ENCODE data around the gene WIPF2.

WIPF2 gene

GRCh38 chr17:40247926-40248495 lies 28.9 kb downstream of the WIPF2 start:
- DNase-seq (ENCODE audit: low spot score in 2 of 2), result no peak
- in situ Hi-C loops (cut with MboI; ENCODE audit: low sequenced_read_pairs), result no loop called here

GRCh38 chr17:40248507-40248906 lies 29.4 kb downstream of the WIPF2 start:
- DNase-seq (ENCODE audit: low spot score in 2 of 2), result no peak
- H3K27me3 ChIP-seq (ENCODE audit: low read depth), result no peaks in the 10 kb centered on the region
- in situ Hi-C loops (cut with MboI; ENCODE audit: low sequenced_read_pairs), result no loop called here
- H3K9me3 ChIP-seq, result no peaks in the 10 kb centered on the region
- H3K4me1 ChIP-seq, result peaks cover 9% of the 10 kb centered on the region; the same call in 1 of the 2 replicates
- H3K4me3 ChIP-seq, result no peak overlapping the region
- no peaks in the 10 kb centered on the region for H3K36me3 ChIP-seq (replicated peaks)

More at GRCh38 chr17:40247926-40248495, 28.9 kb downstream of the WIPF2 start:
- Histone ChIP-seq H3K36me3 (replicated peaks) (no peaks in the 10 kb centered on the region), H3K4me1 (peaks cover 9% of the 10 kb centered on the region; the same call in 1 of the 2 replicates), H3K27me3 (ENCODE audit: low read depth) (no peaks in the 10 kb centered on the region), H3K4me3 (no peak overlapping the region), H3K9me3 (no peaks in the 10 kb centered on the region)

GRCh38 chr17:40251576-40251975 lies 32.5 kb downstream of the WIPF2 start:
- peaks cover 9% of the 10 kb centered on the region; the same call in 1 of the 2 replicates for H3K4me1 ChIP-seq
- DNase-seq (ENCODE audit: low spot score in 2 of 2), result peak in 1 of 2 experiments; percentile 15
- no peaks in the 10 kb centered on the region for H3K9me3 ChIP-seq
- in situ Hi-C loops (cut with MboI; ENCODE audit: low sequenced_read_pairs), result no loop called here
- no peaks in the 10 kb centered on the region for H3K27me3 ChIP-seq (ENCODE audit: low read depth)
- 0 out of 2 replicates have a peak, but pooled peaks cover 1% of the 10 kb centered on the region for H3K36me3 ChIP-seq (replicated peaks)
- no peak overlapping the region for H3K4me3 ChIP-seq

GRCh38 chr17:40253565-40253964 lies 34.5 kb downstream of the WIPF2 start:
- no peak overlapping the region for H3K4me3 ChIP-seq
- no peaks in the 10 kb centered on the region for H3K9me3 ChIP-seq
- peaks cover 9% of the 10 kb centered on the region; the same call in 1 of the 2 replicates for H3K4me1 ChIP-seq
- no peak for DNase-seq (ENCODE audit: low spot score in 2 of 2)
- peaks cover 8% of the 10 kb centered on the region for H3K36me3 ChIP-seq (replicated peaks)
- H3K27me3 ChIP-seq (ENCODE audit: low read depth), result no peaks in the 10 kb centered on the region
- in situ Hi-C loops (cut with MboI; ENCODE audit: low sequenced_read_pairs), result no loop called here

- Histone ChIP-seq H3K36me3 (replicated peaks) (peaks cover 15% of the 10 kb centered on the region), H3K9me3 (no peaks in the 10 kb centered on the region), H3K27me3 (ENCODE audit: low read depth) (no peaks in the 10 kb centered on the region), H3K4me3 (no peak overlapping the region), H3K4me1 (no peaks in the 10 kb centered on the region)
- in situ Hi-C loops (cut with MboI; ENCODE audit: low sequenced_read_pairs), result no loop called here
- DNase-seq (ENCODE audit: low spot score in 2 of 2), result no peak
Measured at GRCh38 chr17:40259505-40259904, 40.4 kb downstream of the WIPF2 start.

- Histone ChIP-seq H3K4me1 (no peaks in the 10 kb centered on the region), H3K4me3 (no peak overlapping the region), H3K36me3 (replicated peaks) (peaks cover 21% of the 10 kb centered on the region), H3K9me3 (no peaks in the 10 kb centered on the region), H3K27me3 (ENCODE audit: low read depth) (no peaks in the 10 kb centered on the region)
- in situ Hi-C loops (cut with MboI; ENCODE audit: low sequenced_read_pairs), result no loop called here
- no peak for DNase-seq (ENCODE audit: low spot score in 2 of 2)
Measured at GRCh38 chr17:40260528-40260927, 41.4 kb downstream of the WIPF2 start.

GRCh38 chr17:40264458-40265185 lies 45.5 kb downstream of the WIPF2 start:
- H3K27me3 ChIP-seq (ENCODE audit: low read depth), result no peaks in the 10 kb centered on the region
- H3K36me3 ChIP-seq (replicated peaks), result peaks cover 11% of the 10 kb centered on the region
- DNase-seq (ENCODE audit: low spot score in 2 of 2), result no peak
- no peaks in the 10 kb centered on the region for H3K4me1 ChIP-seq
- in situ Hi-C loops (cut with MboI; ENCODE audit: low sequenced_read_pairs), result no loop called here
- H3K9me3 ChIP-seq, result no peaks in the 10 kb centered on the region
- no peak overlapping the region for H3K4me3 ChIP-seq

- Histone ChIP-seq H3K4me3 (no peak overlapping the region), H3K36me3 (replicated peaks) (peaks cover 8% of the 10 kb centered on the region), H3K9me3 (no peaks in the 10 kb centered on the region), H3K27me3 (ENCODE audit: low read depth) (no peaks in the 10 kb centered on the region), H3K4me1 (no peaks in the 10 kb centered on the region)
- no peak for DNase-seq (ENCODE audit: low spot score in 2 of 2)
- in situ Hi-C loops (cut with MboI; ENCODE audit: low sequenced_read_pairs), result no loop called here
Measured at GRCh38 chr17:40265337-40265736, 46.2 kb downstream of the WIPF2 start.

- peaks cover 11% of the 10 kb centered on the region for H3K36me3 ChIP-seq (replicated peaks)
Measured at GRCh38 chr17:40266882-40267281, 47.8 kb downstream of the WIPF2 start.

GRCh38 chr17:40268141-40268712 lies 49.1 kb downstream of the WIPF2 start:
- Histone ChIP-seq H3K36me3 (replicated peaks) (peaks cover 11% of the 10 kb centered on the region), H3K4me1 (no peaks in the 10 kb centered on the region), H3K9me3 (no peaks in the 10 kb centered on the region), H3K4me3 (no peak overlapping the region), H3K27me3 (ENCODE audit: low read depth) (no peaks in the 10 kb centered on the region)
- in situ Hi-C loops (cut with MboI; ENCODE audit: low sequenced_read_pairs), result no loop called here
- no peak for DNase-seq (ENCODE audit: low spot score in 2 of 2)

More at GRCh38 chr17:40266882-40267281, 47.8 kb downstream of the WIPF2 start:
- in situ Hi-C loops (cut with MboI; ENCODE audit: low sequenced_read_pairs), result no loop called here
- Histone ChIP-seq H3K27me3 (ENCODE audit: low read depth) (no peaks in the 10 kb centered on the region), H3K4me3 (no peak overlapping the region), H3K9me3 (no peaks in the 10 kb centered on the region), H3K4me1 (no peaks in the 10 kb centered on the region)
- no peak for DNase-seq (ENCODE audit: low spot score in 2 of 2)

GRCh38 chr17:40278414-40278813 lies 59.3 kb downstream of the WIPF2 start:
- H3K36me3 ChIP-seq (replicated peaks), result peaks cover 41% of the 10 kb centered on the region
- DNase-seq (ENCODE audit: low spot score in 2 of 2), result no peak
- in situ Hi-C loops (cut with MboI; ENCODE audit: low sequenced_read_pairs), result no loop called here
- H3K9me3 ChIP-seq, result no peaks in the 10 kb centered on the region
- H3K4me3 ChIP-seq, result no peak overlapping the region
- no peaks in the 10 kb centered on the region for H3K27me3 ChIP-seq (ENCODE audit: low read depth)
- no peaks in the 10 kb centered on the region for H3K4me1 ChIP-seq

- in situ Hi-C loops (cut with MboI; ENCODE audit: low sequenced_read_pairs), result no loop called here
- Histone ChIP-seq H3K27me3 (ENCODE audit: low read depth) (no peaks in the 10 kb centered on the region), H3K4me3 (no peak overlapping the region), H3K4me1 (no peaks in the 10 kb centered on the region), H3K9me3 (no peaks in the 10 kb centered on the region), H3K36me3 (replicated peaks) (peaks cover 36% of the 10 kb centered on the region)
- DNase-seq (ENCODE audit: low spot score in 2 of 2), result no peak
Measured at GRCh38 chr17:40279402-40279801, 60.3 kb downstream of the WIPF2 start.

GRCh38 chr17:40281663-40282062 lies 62.6 kb downstream of the WIPF2 start:
- Histone ChIP-seq H3K4me3 (no peak overlapping the region), H3K27me3 (ENCODE audit: low read depth) (no peaks in the 10 kb centered on the region), H3K36me3 (replicated peaks) (peaks cover 28% of the 10 kb centered on the region), H3K9me3 (no peaks in the 10 kb centered on the region), H3K4me1 (no peaks in the 10 kb centered on the region)
- in situ Hi-C loops (cut with MboI; ENCODE audit: low sequenced_read_pairs), result no loop called here
- no peak for DNase-seq (ENCODE audit: low spot score in 2 of 2)

GRCh38 chr17:40283662-40284061 lies 64.6 kb downstream of the WIPF2 start:
- Histone ChIP-seq H3K9me3 (no peaks in the 10 kb centered on the region), H3K4me1 (no peaks in the 10 kb centered on the region), H3K27me3 (ENCODE audit: low read depth) (no peaks in the 10 kb centered on the region), H3K4me3 (no peak overlapping the region), H3K36me3 (replicated peaks) (peaks cover 16% of the 10 kb centered on the region)
- in situ Hi-C loops (cut with MboI; ENCODE audit: low sequenced_read_pairs), result no loop called here
- DNase-seq (ENCODE audit: low spot score in 2 of 2), result no peak
